Coronary artery (tissue), 2 donors: ENCODE measurements around the gene DOK6.

Source experiments
- DNase-seq: peaks from one replicate; pipeline ENCODE4 v3.0.0-alpha.2; 2017; ENCODE audit warnings: low spot score
- H3K27ac ChIP-seq, 2 donors: fragments of 200-600 bp; sonication (generic); one replicate each; pipeline ENCODE4 v1.5.1; 2016 to 2019
- H3K4me3 ChIP-seq: fragments of 200-600 bp; sonication (generic); 2 replicates; pipeline ENCODE4 v1.5.1; 2016; ENCODE audit warnings: mild to moderate bottlenecking, moderate library complexity
- TF ChIP-seq, protein P1 (sequence below): fragments of 200-600 bp; sonication (generic); IDR thresholded peaks from one replicate; pipeline ENCODE4 v1.5.1; 2019; ENCODE audit warnings: antibody characterized with exemption

The DOK6 gene

DNA sequence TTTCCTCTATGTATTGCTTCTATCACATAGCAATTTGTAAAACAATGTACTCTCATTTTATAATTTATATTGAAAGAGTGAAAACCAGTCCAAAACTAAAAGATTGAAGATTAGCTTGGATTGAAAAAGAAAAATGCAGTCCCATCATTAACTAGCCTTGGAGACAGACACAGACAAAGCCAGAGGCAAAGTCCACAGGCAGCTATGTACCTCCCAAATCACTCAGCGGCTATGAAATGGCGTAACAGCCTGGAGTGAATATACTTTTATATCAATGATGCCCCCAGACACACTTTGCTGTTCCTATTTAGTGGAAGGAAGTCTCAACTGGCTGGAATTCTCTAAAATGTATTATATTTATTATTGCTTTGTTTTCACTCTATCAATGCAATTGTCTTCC is 33.6 kb upstream of the DOK6 start:
- H3K27ac ChIP-seq = no peak overlapping the region
- no peak overlapping the region for H3K4me3 ChIP-seq
- DNase-seq = no peak
- TF ChIP-seq, protein P1, sequence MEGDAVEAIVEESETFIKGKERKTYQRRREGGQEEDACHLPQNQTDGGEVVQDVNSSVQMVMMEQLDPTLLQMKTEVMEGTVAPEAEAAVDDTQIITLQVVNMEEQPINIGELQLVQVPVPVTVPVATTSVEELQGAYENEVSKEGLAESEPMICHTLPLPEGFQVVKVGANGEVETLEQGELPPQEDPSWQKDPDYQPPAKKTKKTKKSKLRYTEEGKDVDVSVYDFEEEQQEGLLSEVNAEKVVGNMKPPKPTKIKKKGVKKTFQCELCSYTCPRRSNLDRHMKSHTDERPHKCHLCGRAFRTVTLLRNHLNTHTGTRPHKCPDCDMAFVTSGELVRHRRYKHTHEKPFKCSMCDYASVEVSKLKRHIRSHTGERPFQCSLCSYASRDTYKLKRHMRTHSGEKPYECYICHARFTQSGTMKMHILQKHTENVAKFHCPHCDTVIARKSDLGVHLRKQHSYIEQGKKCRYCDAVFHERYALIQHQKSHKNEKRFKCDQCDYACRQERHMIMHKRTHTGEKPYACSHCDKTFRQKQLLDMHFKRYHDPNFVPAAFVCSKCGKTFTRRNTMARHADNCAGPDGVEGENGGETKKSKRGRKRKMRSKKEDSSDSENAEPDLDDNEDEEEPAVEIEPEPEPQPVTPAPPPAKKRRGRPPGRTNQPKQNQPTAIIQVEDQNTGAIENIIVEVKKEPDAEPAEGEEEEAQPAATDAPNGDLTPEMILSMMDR = no peak

DNA sequence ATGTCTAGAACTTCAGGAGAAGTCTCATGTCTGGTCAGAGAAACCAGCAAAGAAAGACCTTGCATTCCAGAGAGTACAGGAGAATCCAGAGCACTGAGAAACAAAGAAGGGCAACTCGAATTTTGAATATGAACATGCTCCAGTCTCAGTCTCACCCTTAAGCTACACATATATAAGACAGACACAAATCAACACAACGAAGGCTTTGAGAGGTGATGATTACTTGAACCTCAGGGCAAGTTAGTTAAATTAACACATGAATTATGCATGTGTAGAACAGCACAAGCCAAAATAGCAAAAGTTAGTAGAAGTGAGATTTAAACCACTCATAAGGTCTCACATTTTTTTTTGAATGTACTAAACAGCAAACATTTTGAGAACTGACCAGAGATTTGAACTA is 29.0 kb upstream of the DOK6 start:
- Histone ChIP-seq H3K4me3 (no peak overlapping the region), H3K27ac (no peak overlapping the region)
- TF ChIP-seq, protein P1 = no peak
- DNase-seq = no peak

DNA sequence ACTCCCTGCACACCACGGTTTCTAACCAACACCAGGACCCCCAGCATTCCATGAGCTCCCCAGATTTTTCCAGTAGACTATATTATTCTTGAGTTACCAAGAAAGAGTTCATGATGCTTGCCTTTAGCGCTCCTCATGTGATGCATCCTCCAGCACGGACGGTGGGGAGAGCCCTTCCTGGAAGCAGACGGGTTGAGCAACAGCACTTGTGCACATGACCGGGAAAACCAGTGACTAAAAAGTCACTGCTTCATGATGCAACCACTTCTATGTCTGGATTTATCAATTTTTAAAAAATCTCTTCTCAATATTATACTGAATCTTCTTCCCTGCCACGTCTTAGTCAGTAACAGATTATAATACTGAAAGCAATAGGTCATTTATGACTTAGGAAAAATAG is 20.4 kb upstream of the DOK6 start:
- TF ChIP-seq, protein P1 = no peak
- Histone ChIP-seq H3K27ac (no peak overlapping the region), H3K4me3 (no peak overlapping the region)
- DNase-seq = no peak

DNA sequence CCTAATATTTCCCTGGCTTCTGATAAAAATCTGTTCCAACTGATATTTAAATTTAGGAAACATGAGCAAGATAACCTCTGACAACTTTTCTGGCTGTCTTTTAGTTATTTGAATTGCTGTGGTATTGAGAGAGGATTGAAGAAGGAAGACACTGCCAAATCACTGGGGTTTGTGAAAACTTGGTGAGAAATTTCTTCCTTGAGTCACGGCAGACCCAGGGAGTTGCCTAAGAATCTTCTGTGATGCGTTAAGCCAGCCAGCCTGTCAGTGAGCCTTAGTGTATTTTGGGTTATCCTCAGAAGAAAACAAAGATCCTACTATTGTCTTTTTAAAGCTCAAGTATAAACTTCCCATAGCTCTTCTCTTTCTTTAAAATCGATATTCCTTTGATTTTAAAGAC is 17.5 kb upstream of the DOK6 start:
- DNase-seq = no peak
- TF ChIP-seq, protein P1 = no peak
- no peak overlapping the region for H3K27ac ChIP-seq
- no peak overlapping the region for H3K4me3 ChIP-seq

DNA sequence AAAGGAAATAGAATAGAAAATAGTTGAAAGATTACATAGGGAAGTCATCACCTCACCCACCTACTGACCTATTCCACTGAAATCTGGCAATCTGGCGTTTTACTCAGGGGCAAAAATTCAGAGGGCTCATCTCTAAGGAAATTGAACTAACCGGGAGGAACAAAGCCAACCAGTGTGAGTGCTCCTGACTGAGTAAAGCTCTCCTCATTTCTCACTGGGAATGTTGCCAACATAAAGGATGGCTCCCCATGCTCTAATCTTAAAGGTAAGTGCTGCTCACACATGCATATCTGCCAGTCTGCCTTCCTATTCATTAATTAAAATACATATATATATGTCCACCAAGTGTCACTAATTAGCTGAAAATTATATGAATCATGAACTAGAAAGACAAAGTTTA is 13.5 kb upstream of the DOK6 start:
- Histone ChIP-seq H3K27ac (no peak overlapping the region), H3K4me3 (no peak overlapping the region)
- DNase-seq = no peak
- TF ChIP-seq, protein P1 = no peak

DNA sequence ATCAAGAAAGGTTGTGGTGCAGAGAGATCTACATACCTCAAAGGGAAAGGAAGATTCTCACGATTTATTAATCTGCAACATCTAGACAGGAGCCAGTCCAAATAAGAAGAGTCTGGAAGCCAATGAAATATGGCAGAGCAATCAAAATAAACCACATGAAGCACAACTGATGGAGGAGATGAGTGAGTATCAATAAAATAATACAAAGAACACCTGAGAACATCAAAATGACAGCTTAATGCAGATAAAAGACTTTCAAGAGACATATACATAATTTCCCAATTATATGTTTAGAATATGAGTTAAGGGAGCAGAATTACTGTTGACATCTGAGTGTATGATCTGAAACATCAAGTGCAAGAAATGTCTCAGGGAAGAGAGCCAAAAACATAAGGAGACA is 12.5 kb upstream of the DOK6 start:
- no peak overlapping the region for H3K27ac ChIP-seq
- TF ChIP-seq, protein P1 = no peak
- DNase-seq = no peak
- H3K4me3 ChIP-seq = no peak overlapping the region

DNA sequence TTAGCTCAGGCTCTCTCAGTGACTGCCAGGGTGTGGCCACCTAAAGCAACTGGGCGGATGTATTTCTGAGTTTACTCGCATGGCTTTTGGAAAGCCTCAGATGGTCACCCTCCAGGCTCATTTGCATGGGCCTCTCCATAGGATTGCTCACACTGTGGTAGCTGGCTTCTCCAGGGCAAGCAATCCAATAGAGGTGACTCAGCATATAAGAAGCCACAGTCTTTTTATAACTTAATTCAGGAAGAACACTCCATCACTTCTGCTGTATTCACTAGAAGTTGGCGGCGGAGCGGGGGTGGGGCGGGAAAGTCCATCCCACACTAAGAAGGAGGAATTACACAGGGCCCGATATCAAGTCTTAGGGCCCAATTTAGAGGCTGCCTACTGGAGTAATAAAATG is 3.6 kb upstream of the DOK6 start:
- no peak overlapping the region for H3K27ac ChIP-seq
- TF ChIP-seq, protein P1 = no peak
- DNase-seq = no peak
- H3K4me3 ChIP-seq = no peak overlapping the region
